GM19372 (cell line): ENCODE data around the gene ZNF107.

Experiments
- ATAC-seq: cut with Tn5 transposase; IDR thresholded peaks from one replicate; pipeline ENCODE4 v1.9.1; 2021; ENCODE audit warnings: mild to moderate bottlenecking, low read depth, moderate library complexity; ENCODE audit not compliant: unreplicated experiment

ZNF107 gene

GRCh38 chr7:64665980-64666662 lies at the start of gene ZNF107:
Gene ZNF107 (plus strand): TSS chr7:64666133. CDS start chr7:64666283, 150 bp downstream.
- ATAC-seq, result peak; percentile 98

- no peak for ATAC-seq
Observed at GRCh38 chr7:64618785-64619456, 47.0 kb upstream of the ZNF107 start.

- ATAC-seq, result no peak
Observed at GRCh38 chr7:64619705-64620104, 46.2 kb upstream of the ZNF107 start.

DNA sequence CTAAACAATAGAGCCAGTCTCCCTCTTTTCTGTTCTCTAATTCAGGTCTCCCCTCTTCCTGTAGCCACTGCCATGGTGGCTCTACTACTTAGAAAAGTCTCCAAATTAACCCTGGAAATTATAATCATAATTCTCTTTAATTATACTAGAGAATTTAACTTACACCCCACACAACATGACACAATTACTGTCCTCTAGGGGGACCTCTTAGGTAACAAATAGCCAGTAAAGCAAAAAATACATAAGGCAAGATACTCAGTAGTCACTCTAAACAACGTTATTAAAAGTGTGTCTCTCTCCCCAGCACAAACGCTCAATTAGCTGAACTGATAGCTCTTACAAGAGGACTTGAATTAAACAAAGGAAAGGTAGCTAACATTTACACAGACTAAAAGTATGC lies 44.3 kb upstream of the ZNF107 start:
- no peak for ATAC-seq

GRCh38 chr7:64625114-64626082 lies 40.5 kb upstream of the ZNF107 start:
- ATAC-seq, result no peak

GRCh38 chr7:64626083-64626469 lies 39.9 kb upstream of the ZNF107 start:
- ATAC-seq, result no peak

DNA sequence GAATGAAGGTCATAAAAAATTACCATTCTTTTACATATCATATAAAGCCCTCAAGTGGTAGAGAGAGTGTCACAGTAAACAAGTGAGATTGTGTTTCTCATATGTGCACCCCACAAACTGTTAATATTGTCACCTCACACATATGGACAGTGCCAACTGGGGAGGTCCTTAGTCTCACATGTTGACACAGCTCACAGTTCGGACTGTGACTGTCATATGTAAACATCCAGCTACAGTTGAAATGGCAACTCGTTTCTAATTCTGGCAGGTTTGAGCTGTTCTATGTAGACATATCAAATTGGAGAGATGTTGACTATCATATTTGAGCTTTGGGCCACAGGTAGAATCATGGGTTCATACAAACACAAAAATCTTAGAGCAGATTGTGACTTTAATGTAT lies 39.4 kb upstream of the ZNF107 start:
- ATAC-seq, result no peak

GRCh38 chr7:64628192-64628591 lies 37.7 kb upstream of the ZNF107 start:
- no peak for ATAC-seq

DNA sequence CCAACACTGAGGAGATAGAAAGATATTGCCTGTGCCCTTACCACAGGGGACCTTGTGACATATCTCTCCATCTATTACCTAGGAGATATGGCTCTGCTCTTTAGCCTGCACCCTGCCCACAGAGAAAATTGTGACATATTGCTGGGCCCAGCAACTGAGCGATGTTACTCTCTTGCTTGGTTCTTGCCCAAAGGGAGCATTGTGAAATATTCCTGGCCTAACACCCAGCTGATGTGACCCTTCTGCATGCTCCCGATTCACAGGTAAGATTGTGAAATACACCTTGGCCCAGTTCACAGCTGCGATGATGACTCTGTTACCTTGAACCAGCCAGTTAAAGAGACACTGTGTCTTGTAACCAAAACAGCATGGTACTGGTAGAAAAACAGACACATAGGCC lies 37.2 kb upstream of the ZNF107 start:
- no peak for ATAC-seq

DNA sequence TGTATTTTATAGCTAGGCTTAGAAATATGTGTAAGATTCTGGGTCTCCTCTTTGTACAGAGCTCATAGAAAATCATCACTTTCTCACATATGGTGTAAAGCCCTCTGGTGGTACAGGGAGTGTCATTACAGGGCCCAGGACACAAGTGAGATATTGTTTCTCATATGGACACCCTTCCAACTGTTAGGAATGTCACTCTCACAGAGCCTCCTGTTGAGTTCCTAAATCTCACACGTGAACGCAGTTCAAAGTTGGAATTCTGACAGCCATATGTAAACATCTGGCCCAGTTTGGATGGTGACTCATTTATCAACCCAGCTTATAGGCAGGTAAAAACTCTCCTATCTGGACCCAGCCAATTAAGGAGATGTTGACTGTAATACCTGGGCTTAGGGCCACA lies 35.4 kb upstream of the ZNF107 start:
- no peak for ATAC-seq

DNA sequence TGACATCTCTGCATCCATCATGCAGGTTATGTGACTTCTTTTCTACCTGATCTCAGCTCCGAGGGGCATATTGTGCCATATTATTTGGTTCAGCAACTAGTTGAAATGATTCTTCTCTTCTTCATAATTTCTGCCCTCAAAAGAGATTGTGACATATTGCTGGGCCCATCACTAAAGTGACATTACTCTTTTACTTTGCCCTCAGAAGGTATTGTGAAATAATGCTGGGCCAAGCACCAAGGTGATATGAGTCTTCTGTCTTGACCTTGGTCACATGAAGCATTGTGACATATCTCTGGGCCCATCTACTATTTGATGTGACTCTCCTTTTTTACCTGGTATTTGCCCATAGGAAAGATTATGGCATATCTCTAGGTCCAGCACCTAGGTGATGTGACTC lies 33.9 kb upstream of the ZNF107 start:
- no peak for ATAC-seq

- ATAC-seq, result no peak
Observed at GRCh38 chr7:64633401-64633800, 32.5 kb upstream of the ZNF107 start.

GRCh38 chr7:64634406-64635062 lies 31.4 kb upstream of the ZNF107 start:
- no peak for ATAC-seq

DNA sequence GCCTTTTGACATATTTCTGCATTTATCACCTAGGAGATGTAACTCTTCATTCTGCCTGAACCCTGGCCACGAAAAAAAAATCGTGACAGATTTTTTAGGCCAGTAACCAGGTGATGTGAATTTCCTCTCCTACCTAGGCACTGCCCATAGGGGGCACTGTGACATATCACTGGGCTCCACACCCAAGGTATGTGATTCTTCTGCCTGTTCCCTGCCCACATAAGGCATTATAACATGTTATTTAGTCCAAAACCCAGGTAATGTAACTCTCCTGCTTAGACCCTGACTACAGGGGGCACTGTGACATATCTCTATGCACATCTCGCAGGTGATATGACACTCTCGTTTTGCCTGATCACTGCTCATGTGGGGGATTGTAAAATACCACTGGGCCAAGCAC lies 29.5 kb upstream of the ZNF107 start:
- no peak for ATAC-seq

GRCh38 chr7:64637521-64638445 lies 28.1 kb upstream of the ZNF107 start:
- no peak for ATAC-seq

DNA sequence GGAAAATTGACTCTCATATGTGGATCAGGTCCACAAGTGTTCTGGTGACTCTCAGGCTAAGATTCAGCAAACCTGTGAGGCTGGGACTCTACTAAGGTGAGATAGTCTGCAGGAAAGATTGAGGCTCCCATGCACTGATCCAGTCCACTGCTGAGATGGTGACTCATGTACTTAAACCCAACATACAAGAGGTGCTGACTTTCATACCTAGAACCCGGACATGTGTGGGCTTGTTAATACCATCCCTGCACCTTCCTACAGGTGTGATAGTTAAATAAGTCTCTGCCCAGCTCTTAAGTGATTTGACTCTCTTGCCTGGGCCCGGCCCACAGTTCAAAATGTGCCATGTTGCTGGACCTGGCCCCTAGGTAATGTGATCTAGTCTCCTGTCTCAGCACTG lies 27.1 kb upstream of the ZNF107 start:
- ATAC-seq, result no peak

DNA sequence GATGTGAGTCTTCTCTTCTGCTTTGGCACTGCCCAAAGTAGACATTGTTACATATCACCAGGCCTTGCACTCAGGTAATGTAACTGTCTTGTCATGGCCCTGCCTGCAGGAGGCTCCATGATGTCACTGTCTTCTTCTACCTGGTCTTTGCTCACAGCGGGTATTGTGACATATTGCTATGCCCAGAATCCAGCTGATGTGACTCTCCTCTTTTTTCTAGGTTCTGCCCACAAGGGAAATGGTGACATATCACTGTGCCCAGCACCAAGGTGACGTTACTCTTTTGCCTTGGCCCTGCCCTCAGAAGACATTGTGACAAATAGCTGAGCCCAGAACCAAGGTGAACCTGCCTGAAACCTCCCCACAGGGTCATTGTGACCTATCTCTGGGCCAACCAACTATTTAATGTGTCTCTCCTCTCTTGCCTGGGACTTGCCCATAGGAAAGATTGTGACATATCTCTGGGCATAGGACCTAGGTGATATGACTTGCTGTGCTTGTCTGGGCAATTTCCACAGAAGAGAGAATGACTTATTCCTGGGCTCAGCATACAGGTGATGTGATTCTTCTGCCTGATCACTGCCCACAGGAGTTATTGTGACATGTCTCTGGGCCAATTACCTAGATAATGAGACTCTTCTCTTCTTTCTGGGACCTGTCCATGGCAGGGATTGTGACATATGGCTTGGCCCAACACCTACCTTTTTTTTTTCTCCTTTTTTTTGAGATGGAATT lies 26.5 kb upstream of the ZNF107 start:
- no peak for ATAC-seq

DNA sequence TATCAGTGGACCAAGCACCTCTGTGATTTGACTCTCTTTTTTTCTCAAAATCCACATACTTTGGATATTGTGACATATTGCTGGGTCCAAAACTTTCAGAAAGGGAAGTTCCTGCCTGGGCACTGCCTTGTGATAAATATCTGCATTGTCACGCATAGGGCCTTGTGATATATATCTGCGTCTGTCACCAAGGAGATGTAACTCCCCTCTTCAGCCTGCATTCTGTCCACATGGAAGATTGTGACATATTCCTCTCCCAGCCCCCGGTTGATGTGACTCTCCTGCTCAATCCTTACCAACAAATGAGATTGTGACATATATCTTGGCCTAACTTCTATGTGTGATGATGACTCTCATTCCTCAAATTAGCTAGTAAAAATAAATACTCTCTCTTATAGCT lies 25.4 kb upstream of the ZNF107 start:
- ATAC-seq, result no peak

DNA sequence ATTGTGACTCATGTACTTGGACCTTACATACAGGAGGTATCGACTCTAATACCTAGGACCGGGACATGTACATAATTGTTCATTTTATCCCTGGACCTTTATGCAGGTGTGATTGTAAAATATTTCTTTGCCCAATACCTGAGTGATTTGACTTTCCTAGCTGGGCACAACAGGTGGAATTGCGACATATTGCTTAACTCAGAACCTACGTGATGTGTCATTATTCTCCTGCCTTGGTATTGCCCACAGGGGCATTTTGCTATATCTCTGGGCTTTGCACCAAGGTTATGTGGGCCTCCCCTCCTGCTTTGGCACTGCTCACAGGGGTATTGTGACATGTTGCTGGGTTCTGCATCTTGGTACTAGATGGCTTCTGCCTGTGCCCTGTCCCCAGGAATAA lies 23.9 kb upstream of the ZNF107 start:
- no peak for ATAC-seq
